ENCODE results near the gene PCOLCE2.

GRCh38 chr3:142888099-142888480 lies 793 bp downstream of the PCOLCE2 start:
- TF ChIP-seq CTCF (conservative IDR thresholded peaks at IDR 0.05; ENCODE audit: low read depth, low read length) (no peak), EZH2 (IDR thresholded peaks at IDR 0.05; ENCODE audit: low read length, unreplicated experiment) (no peak), EZH2phosphoT487 (IDR thresholded peaks at IDR 0.05; ENCODE audit: borderline replicate concordance, low read length) (no peak)

All from PC-3 (cell line).